Amygdala (tissue), 56 donors: ENCODE measurements around the gene RBBP8.

Experiments
- DNase-seq, 56 donors: peaks; one replicate each; lab custom pipeline; 2025; lab: John Stamatoyannopoulos, UW

The RBBP8 gene

DNA sequence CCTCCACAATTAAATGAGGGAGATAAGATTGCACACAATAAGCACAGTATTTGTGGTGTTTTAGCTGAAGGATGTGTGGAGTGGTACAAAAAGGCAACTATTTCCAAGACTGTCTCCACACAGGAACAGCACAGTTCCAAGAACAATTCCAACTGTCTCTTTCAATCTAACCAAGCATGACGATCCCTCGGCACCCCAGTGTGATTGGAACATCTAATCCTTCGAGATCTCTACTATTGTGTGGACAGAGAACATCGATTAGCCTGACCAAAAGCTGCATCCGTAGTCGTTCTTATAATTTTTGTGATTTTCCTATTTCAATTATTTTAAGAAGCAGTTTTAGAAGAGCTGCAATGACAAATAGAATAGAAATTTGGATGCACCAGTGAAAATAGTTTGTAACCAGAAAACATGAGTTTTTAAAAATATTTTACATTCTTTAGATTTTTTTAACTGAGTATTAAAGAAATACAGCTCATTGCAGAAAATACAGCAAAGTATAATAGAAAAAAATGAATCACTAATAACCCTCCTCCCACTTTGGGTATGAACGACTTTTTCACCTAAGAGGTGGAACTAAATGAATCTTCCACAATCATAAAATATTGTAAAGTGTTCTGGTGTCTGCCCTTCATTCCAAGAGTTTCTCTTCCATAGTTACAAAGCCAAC is 125.8 kb downstream of the RBBP8 start:
- no peak for DNase-seq

DNA sequence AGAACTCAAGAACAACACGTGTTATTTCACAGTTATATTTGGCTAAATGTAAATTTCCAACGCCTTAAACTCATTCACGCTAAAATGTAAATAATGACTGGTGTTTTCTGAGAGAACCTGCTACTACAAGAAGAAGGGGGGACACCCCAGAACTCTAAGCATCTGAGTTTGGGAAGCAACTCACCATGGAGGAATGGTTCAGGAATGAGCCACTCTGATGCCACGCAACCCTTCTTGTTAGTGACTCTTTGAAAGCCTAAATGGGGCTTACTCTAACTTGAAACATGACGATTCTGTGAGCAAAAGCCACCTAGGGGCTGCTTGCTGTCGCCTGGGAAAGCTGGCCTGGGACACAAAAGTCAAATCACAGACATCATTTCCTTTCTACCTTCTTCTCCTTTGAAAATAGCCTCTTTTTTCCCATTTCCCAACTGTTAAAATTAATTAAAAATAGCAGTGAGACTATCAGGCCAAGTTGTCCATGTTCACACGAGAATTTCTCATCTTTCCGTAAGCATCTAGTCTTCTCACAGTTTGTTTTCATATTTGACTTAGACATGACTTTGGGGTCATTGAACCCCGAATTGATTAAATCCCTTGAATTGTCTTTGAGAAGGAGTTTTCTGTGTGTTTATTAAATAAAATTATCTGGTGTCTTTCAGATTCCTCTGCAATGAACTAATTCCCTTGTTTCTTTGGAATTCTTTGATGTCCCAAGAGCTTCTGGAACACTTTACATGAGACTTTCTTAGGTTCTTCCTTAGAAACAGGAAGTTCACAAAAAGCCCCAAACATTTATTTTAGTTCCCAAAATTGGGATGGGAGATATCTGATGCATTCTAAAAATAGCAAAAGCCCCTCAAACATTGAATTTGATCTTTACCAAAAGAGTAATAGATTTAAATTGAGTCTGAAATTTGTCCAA is 126.7 kb downstream of the RBBP8 start:
- DNase-seq = no peak

GRCh38 chr18:23062011-23062410 is 128.9 kb downstream of the RBBP8 start:
- DNase-seq = no peak

- no peak for DNase-seq
These were observed 130.4 kb downstream of the RBBP8 start for GRCh38 chr18:23063502-23063901.

GRCh38 chr18:23065234-23065806 is 132.2 kb downstream of the RBBP8 start:
- DNase-seq = no peak

GRCh38 chr18:23066060-23066459 is 132.9 kb downstream of the RBBP8 start:
- DNase-seq = no peak

DNA sequence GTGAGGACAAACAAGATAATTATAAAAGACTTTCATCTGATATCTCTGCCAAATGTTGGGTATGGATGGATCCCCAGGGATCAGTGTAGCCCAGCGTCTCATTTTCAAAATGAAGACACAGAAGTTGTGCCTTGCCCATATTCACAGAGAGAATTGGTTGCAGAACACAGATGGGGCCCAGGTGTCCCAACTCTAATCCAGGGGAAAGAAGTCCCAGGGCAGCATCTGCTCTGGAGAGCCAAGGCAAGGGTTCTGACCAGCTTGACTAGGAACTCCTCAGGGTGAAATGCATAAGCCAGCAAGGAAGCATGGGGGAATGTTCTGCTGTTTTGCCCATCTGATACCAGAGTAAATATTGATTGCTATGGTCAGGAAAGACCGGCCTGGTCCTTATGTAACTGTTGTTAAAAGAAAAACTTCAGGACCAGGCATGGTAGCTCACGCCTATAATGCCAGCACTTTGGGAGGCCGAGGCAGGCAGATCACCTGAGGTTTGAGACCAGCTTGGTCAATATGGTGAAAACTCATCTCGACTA is 133.4 kb downstream of the RBBP8 start:
- DNase-seq = no peak

DNA sequence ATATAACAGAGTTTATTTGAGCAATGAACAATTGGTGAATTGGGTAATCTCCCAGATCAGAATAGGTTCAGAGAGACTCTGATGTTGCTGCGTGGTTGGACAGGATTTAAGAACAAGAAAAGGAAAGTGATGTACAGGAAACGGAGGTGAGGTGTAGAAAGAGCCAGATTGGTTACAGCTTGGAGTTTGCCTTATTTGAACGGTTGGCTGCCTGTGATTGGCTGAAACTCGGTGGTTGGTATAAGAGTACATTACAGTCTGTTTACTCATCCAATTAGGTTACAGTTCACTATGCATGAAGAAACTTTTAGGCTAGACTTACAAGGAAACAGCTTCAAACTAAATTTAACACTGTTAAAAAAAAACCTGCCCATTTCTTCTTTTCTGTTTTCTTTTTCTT is 134.1 kb downstream of the RBBP8 start:
- DNase-seq = no peak

GRCh38 chr18:23068011-23068410 is 134.9 kb downstream of the RBBP8 start:
- no peak for DNase-seq

DNA sequence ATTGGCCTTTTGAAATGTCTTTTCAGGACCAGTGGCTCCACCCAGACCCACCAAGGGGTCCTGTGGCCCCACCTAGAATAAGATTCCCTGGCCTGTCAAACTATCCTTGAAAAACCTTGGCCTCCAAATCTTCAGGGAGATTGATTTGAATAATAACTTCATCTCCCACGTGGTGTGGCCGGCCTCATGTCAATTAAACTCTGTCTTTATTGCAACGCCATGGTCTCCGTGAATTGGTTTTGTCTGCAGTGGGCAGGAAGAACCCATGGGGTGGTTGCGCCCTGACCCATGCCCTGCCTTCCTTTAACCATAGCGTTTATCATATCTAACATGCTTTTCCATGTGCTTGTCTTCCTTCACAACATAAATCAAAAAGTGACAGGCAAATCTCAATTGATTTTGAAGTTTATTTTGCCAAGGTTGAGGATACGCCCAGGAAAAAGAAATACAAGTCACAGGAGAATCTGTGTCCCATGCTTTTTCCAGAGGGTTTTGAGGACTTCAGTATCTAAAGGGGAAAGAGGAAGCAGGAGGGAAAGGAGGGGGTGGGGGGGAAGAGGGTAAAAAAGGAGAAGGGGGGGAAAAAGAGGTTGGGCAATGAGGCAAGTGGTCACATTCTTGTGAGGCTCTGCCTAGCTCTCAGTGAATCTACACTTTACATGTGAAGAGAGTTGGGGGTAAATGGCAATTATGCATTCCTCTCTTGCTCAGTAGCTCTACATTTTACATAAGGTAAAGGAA is 135.6 kb downstream of the RBBP8 start:
- no peak for DNase-seq

- no peak for DNase-seq
These were observed 136.4 kb downstream of the RBBP8 start for GRCh38 chr18:23069481-23069880.

- DNase-seq = no peak
These were observed 136.8 kb downstream of the RBBP8 start for GRCh38 chr18:23069898-23070297.

DNA sequence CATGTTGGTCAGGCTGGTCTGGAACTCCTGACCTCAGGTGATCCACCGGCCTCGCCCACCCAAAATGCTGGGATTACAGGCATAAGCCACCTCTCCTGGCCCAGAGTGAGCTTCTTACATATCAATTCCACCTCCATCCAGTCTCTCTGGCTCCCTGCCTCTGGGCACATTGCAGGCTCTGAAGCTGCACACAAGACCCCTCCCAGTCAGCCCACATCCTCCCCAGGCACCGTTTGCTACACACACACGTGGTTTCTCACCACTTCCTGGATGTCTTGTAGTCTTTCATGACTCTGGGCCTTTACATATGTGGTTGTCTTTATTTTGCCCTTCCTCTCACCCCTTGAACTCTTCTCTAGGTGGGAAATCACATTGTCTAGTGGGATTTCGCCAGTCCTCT is 138.2 kb downstream of the RBBP8 start:
- peak in 7 of 56 donors; percentile 9 to 42 (median 30) for DNase-seq

- no peak for DNase-seq
These were observed 139.0 kb downstream of the RBBP8 start for GRCh38 chr18:23072079-23072478.

- no peak for DNase-seq
These were observed 141.0 kb downstream of the RBBP8 start for GRCh38 chr18:23073996-23074606.
